COR-L47 (cell line): Measurements from ENCODE around the gene VPS37B.

ENCODE experiments used
- DNase-seq: peaks from one replicate; lab custom pipeline; 2025; lab: John Stamatoyannopoulos, UW

VPS37B gene

GRCh38 chr12:122840580-122841513 lies 55.1 kb downstream of the VPS37B start:
- no peak for DNase-seq

DNA sequence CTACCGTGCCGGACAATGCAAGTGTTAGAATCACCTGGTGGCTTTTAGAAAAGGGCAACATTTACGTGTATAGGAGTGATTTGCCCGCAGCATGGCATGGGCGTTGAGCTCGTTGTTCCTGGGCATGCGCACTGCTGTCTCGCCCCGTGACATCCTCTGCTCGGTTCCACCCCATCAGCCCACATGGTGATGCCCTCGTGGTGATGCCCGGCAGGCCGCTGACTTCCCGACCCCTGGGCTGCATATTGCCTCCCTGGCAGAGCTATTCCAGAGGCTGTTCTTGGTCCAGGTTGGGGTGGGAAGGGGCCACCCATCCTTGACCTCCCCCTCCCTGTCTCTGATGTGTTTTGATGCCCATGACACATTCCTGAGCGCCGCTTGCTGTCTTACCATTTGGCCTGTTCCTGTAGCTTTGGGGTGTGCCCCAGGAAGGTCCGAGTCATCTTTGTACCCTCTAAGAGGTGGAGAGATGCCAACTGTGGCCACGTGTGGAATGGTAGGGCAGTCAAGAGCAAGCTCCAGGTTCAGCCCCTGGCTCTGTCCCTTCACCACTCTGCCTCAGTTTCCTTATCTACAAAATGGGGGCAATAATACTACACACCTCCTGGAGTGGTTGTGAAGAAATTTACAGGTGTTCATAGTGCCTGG lies 55.9 kb downstream of the VPS37B start:
- no peak for DNase-seq

GRCh38 chr12:122838841-122839240 lies 57.1 kb downstream of the VPS37B start:
- no peak for DNase-seq

- DNase-seq = peak; percentile 60
Measured at GRCh38 chr12:122837306-122838265, 58.3 kb downstream of the VPS37B start.

GRCh38 chr12:122836027-122836921 lies 59.6 kb downstream of the VPS37B start:
- peak; percentile 16 for DNase-seq

DNA sequence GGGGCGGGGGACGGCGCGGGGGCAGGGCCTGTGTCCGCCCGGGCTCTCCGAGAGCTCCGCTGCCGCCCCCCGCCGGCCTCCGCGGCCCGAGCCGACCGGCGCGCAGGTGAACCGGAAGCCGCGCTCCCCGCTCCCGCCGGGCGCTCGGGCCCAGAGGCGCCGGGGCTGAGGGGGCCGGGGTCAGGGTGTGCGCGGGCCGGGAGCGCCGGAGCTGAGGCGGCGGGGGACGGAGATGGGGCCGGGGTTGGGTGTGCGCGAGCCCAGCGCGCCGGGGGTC lies 60.2 kb downstream of the VPS37B start:
- DNase-seq = peak; percentile 16

DNA sequence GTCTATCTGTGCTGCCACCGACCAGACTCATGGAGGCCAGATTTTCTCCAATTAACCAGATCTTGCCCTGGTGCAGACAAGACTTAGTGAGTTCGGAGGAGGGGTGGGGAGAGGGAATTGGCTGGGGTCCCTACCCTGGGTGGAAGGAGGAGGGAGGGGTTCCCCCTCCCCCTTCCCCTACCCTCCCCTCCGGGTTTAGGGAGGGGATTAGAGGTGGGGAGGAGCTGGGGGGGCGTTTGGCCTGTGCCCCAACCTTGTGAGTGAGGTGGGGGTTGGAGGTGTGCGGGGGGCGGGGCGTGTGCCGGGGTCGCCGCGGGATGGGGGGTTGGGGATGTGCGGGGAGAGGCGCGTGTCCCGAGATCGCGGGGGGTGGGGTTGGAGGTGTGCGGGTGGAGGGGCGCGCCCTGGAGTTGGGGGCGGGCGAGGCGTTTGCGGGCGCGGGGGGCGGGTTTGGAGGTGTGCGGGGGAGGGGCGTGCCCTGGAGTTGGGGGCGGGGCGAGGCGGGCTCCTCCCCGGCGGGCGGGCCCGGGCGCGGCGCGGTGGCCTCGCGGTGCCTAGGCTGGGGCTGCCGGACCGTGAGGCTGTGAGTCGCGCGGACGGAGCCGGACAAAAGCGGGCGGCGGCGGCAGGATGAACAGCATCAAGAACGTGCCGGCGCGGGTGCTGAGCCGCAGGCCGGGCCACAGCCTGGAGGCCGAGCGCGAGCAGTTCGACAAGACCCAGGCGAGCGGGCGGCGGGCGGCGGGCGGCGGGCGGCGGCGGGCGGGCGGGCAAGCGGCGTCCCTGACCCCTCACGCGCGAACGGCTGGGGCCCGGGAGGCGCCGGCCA lies 60.8 kb downstream of the VPS37B start, which contains the start of gene HIP1R:
TSS of gene HIP1R (plus strand) at position 537 of the 829 bp plus-strand sequence. CDS start at position 631, 94 bp downstream.
- DNase-seq = no peak

DNA sequence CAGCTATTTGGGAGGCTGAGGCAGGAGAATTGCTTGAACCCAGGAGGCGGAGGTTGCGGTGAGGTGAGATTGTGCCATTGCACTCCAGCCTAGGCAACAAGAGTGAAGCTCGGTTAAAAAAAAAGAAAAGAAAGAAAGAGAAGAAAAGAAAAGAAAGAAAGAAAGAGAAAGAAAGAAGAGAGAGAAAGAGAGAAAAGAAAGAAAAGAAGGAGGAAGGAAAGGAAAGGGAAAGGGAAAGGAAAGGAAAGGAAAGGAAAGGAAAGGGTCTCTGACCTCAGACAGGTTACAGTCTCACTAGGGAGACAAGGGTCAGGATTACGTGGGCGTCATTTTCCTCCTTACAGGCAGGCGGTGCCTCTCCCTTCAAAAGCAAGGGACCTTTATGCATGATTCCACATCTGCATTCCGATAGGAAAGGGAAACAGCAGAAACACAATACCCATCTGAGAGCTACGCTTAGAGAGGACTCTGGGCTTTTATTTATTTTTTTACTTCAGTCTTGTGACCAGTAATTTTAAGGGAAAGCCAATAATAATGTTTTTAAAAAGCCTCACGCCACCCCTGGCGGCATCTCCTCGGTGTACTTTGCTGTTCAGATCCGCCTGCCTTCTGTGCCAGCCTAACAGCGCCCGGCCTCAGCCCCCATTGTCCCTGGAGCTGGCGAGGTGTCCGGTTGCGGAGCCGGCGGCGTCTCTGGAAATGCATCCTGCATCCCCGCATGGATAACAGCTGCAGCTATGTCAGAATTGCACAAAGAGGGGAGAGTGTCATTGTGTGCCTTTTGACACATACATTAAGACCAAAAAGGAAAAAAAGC lies 61.6 kb downstream of the VPS37B start:
- DNase-seq = peak; percentile 50

DNA sequence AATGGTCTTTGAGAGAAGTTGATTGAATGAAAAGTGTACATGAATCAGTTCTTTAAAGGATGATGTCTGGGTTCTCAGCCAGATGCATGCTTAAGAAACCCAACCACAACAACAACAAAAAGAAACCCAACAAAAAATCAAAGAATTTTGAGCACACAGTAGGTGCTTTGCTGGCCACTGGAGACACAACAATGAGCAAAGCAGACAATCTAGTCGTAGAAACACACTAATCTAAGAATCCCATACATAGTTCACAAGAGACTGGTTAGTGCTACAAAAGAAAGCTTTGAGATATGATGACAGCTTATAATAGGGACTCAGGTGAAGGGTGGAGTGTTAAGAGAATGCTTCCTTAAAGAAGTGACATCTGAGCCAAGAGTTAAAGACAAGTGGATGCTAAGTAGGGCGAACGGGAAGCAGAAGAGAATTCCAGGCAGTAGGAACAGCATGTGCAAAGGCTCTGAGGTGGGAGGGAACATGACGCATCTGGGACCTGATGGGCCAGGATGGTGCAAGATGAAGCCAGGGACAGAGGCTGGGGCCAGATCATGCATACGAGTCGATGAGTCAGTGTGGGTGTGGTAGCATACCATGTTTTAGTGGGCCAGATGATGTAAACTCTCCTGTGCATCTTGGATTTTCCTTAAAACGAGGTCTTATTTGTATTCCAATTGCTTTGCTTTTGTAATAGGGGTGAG lies 65.3 kb downstream of the VPS37B start:
- DNase-seq = no peak

- no peak for DNase-seq
Measured at GRCh38 chr12:122827258-122827657, 68.7 kb downstream of the VPS37B start.

GRCh38 chr12:122825773-122826724 lies 69.9 kb downstream of the VPS37B start:
- DNase-seq = no peak

- DNase-seq = no peak
Measured at GRCh38 chr12:122823429-122823828, 72.5 kb downstream of the VPS37B start.

DNA sequence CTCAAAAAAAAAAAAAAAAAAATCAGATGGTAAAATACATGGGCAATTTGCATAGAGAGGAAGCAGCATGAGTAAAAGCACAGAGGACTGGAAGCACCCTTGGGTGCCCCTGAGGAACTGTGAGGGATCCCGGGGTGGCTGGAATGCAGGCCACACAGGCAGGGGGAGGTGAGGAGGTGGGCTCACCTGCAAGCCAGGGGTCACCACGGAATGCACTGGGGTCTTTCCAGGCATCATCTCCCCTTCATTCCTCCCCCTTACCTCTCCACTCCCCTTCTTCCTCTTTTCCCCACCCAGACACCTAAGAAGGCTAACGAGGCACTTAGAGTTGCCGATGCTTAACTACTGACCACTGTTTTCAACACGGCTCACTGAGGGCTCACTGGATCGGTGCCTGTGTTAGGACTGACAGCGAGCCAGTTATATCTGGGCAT lies 75.1 kb downstream of the VPS37B start:
- DNase-seq = no peak

GRCh38 chr12:122820138-122820537 lies 75.8 kb downstream of the VPS37B start:
- no peak for DNase-seq

GRCh38 chr12:122819209-122819785 lies 76.6 kb downstream of the VPS37B start:
- no peak for DNase-seq
